ENCODE data around the gene BPIFB6. TPM values are rescaled to one million over a fixed set of nuclear protein-coding genes. Genes with fewer than 3 reads are reported as not detected.

The BPIFB6 gene
- polyA plus RNA-seq, 1 donor (not counting 4 experiments of a cell fraction or from before 2014, with no cell fraction given): not detected

GRCh38 chr20:33083544-33084340 is 52.3 kb downstream of the BPIFB6 start:
- Histone ChIP-seq H3K36me3 (ENCODE audit: control insufficient read depth in 2 of 2, extremely low read depth in 1 of 2, insufficient read depth in 2 of 2, low read length in 2 of 2) (no peaks in the 10 kb centered on the region), H3K4me3 (ENCODE audit: control insufficient read depth in 2 of 3, extremely low read depth in 1 of 3, insufficient read depth in 2 of 3, low read depth in 1 of 3, low read length in 3 of 3) (no peak overlapping the region), H3K4me2 (ENCODE audit: control insufficient read depth, extremely low read depth, insufficient read depth, low read depth, low read length) (no peak overlapping the region), H2AFZ (ENCODE audit: control insufficient read depth, low read length) (no peak overlapping the region), H3K9me1 (ENCODE audit: control insufficient read depth, extremely low read depth, insufficient read depth, low read length) (no peaks in the 10 kb centered on the region), H3K27me3 (ENCODE audit: control insufficient read depth, extremely low read depth, insufficient read depth, low read length) (no peaks in the 10 kb centered on the region), H3K4me1 (ENCODE audit: control insufficient read depth, extremely low read depth, insufficient read depth, low read length) (no peaks in the 10 kb centered on the region), H4K20me1 (ENCODE audit: control insufficient read depth, extremely low read depth, insufficient read depth, low read length) (no peaks in the 10 kb centered on the region), H3K9me3 (ENCODE audit: control insufficient read depth, low read depth, low read length) (no peaks in the 10 kb centered on the region), H3K79me2 (ENCODE audit: control insufficient read depth, insufficient read depth, low read length) (no peaks in the 10 kb centered on the region), H3K9ac (ENCODE audit: control insufficient read depth, extremely low read depth, insufficient read depth, low read length) (no peak overlapping the region), H3K27ac (ENCODE audit: control insufficient read depth, insufficient read depth, low read length) (no peak overlapping the region)
- TF ChIP-seq CTCF (optimal IDR thresholded peaks at IDR 0.05 in 1 of 3, IDR thresholded peaks at IDR 0.05 in 1 of 3, conservative IDR thresholded peaks at IDR 0.05 in 1 of 3; ENCODE audit: extremely low read depth in 1 of 3, insufficient read depth in 2 of 3, low read length in 3 of 3) (no peak), EZH2 (IDR thresholded peaks at IDR 0.05; ENCODE audit: low read length) (no peak)
- FAIRE-seq (no peak), DNase-seq (ENCODE audit: low read depth, low spot score) (no peak)
- dilution Hi-C loops (cut with MboI; ENCODE audit: extremely low pct_ligation_motif_present, low sequenced_read_pairs): no loop called here

- no peak overlapping the region for H3K9ac ChIP-seq (ENCODE audit: control insufficient read depth, extremely low read depth, insufficient read depth, low read length)
- H3K9me3 ChIP-seq (ENCODE audit: control insufficient read depth, low read depth, low read length): no peaks in the 10 kb centered on the region
- no peak for TF ChIP-seq EZH2 (IDR thresholded peaks at IDR 0.05; ENCODE audit: low read length)
- TF ChIP-seq CTCF (optimal IDR thresholded peaks at IDR 0.05 in 1 of 3, IDR thresholded peaks at IDR 0.05 in 1 of 3, conservative IDR thresholded peaks at IDR 0.05 in 1 of 3; ENCODE audit: extremely low read depth in 1 of 3, insufficient read depth in 2 of 3, low read length in 3 of 3): no peak
- no peaks in the 10 kb centered on the region for H3K36me3 ChIP-seq (ENCODE audit: control insufficient read depth in 2 of 2, extremely low read depth in 1 of 2, insufficient read depth in 2 of 2, low read length in 2 of 2)
- DNase-seq (ENCODE audit: low read depth, low spot score) (no peak), FAIRE-seq (no peak)
- H3K4me2 ChIP-seq (ENCODE audit: control insufficient read depth, extremely low read depth, insufficient read depth, low read depth, low read length): no peak overlapping the region
- dilution Hi-C loops (cut with MboI; ENCODE audit: extremely low pct_ligation_motif_present, low sequenced_read_pairs): no loop called here
- H2AFZ ChIP-seq (ENCODE audit: control insufficient read depth, low read length): no peak overlapping the region
- H3K27ac ChIP-seq (ENCODE audit: control insufficient read depth, insufficient read depth, low read length): no peak overlapping the region
- no peak overlapping the region for H3K4me3 ChIP-seq (ENCODE audit: control insufficient read depth in 2 of 3, extremely low read depth in 1 of 3, insufficient read depth in 2 of 3, low read depth in 1 of 3, low read length in 3 of 3)
- H3K4me1 ChIP-seq (ENCODE audit: control insufficient read depth, extremely low read depth, insufficient read depth, low read length): no peaks in the 10 kb centered on the region
- no peaks in the 10 kb centered on the region for H3K79me2 ChIP-seq (ENCODE audit: control insufficient read depth, insufficient read depth, low read length)
- H4K20me1 ChIP-seq (ENCODE audit: control insufficient read depth, extremely low read depth, insufficient read depth, low read length): no peaks in the 10 kb centered on the region
- no peaks in the 10 kb centered on the region for H3K9me1 ChIP-seq (ENCODE audit: control insufficient read depth, extremely low read depth, insufficient read depth, low read length)
- no peaks in the 10 kb centered on the region for H3K27me3 ChIP-seq (ENCODE audit: control insufficient read depth, extremely low read depth, insufficient read depth, low read length)
These were observed 53.3 kb downstream of the BPIFB6 start for GRCh38 chr20:33084722-33085121.

Data from keratinocyte (primary cell).